ENCODE data around the gene TMCC3.

DNA sequence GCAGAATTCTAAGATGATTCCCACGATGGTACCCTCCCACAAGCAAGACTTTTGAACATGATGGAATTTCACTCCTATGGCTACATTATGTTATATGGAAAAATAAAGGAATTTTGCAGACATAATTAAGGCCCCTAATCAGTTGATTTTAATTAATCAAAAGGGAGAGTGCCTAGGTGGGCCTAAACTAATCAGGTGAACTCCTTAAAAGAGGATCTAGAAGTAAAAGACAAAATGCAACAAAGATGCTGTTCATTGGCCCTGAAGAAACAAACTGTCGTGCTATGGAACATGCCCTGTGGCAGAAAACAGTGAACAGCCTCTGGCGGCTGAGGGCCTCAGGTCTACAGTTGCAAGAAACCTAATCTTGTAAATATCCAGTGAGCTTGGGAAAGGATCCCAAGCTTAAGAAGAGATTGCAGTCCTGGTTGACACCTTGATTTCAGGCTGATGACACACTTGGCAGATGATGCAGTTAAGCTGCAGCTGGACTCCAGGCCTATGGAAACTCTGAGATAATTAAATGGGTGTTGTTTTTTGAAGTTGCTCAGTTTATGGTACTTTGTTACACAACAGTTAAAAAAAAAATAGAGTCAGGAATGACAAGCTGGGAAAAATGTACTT, 13.8 kb downstream of the TMCC3 start:
- TF ChIP-seq, protein P1, sequence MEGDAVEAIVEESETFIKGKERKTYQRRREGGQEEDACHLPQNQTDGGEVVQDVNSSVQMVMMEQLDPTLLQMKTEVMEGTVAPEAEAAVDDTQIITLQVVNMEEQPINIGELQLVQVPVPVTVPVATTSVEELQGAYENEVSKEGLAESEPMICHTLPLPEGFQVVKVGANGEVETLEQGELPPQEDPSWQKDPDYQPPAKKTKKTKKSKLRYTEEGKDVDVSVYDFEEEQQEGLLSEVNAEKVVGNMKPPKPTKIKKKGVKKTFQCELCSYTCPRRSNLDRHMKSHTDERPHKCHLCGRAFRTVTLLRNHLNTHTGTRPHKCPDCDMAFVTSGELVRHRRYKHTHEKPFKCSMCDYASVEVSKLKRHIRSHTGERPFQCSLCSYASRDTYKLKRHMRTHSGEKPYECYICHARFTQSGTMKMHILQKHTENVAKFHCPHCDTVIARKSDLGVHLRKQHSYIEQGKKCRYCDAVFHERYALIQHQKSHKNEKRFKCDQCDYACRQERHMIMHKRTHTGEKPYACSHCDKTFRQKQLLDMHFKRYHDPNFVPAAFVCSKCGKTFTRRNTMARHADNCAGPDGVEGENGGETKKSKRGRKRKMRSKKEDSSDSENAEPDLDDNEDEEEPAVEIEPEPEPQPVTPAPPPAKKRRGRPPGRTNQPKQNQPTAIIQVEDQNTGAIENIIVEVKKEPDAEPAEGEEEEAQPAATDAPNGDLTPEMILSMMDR (IDR thresholded peaks at IDR 0.05) = no peak
- TF ChIP-seq POLR2A (IDR thresholded peaks at IDR 0.05) = no peak
